ENCODE results near the gene PLOD1. TPM values are rescaled to one million over a fixed set of nuclear protein-coding genes. Genes with fewer than 3 reads are reported as not detected.

Gene PLOD1
- total and polyA plus RNA-seq, 12 donors, result 37.1 to 133 (median 79.9) TPM

GRCh38 chr1:11940260-11940921, 5.9 kb downstream of the PLOD1 start:
- Histone ChIP-seq H3K4me1 (replicated peaks in 1 of 2) (peaks cover under 1 to 5% of the 10 kb centered on the region in 2 donors), H3K9me3 (replicated peaks in 1 of 3) (no peaks in the 10 kb centered on the region), H3K4me3 (no peak overlapping the region), H3K27me3 (no peaks in the 10 kb centered on the region), H3K27ac (no peak overlapping the region), H3K36me3 (replicated peaks in 1 of 2) (peaks cover 0 to 4% of the 10 kb centered on the region in 2 donors)
- peak in 6 of 7 donors; percentile 36 to 84 (median 44) for DNase-seq
- WGBS, 4 donors, result 77 to 80% (median 79%) methylated on average over 9 of the region's 9 CpGs
- TF ChIP-seq POLR2A (IDR thresholded peaks at IDR 0.05), result no peak
- no peak for TF ChIP-seq CTCF (IDR thresholded peaks at IDR 0.05)
- intact Hi-C loops (cut with DNase I), result no loop called here

GRCh38 chr1:11942280-11942679, 7.8 kb downstream of the PLOD1 start:
- no peak for DNase-seq
- Histone ChIP-seq H3K9me3 (replicated peaks in 1 of 3) (no peaks in the 10 kb centered on the region), H3K27ac (no peak overlapping the region), H3K4me1 (replicated peaks in 1 of 2) (no peaks in the 10 kb centered on the region), H3K27me3 (no peaks in the 10 kb centered on the region), H3K4me3 (no peak overlapping the region), H3K36me3 (replicated peaks in 1 of 2) (peaks cover 0 to 4% of the 10 kb centered on the region in 2 donors)
- TF ChIP-seq POLR2A (IDR thresholded peaks at IDR 0.05), result no peak
- no peak for TF ChIP-seq CTCF (IDR thresholded peaks at IDR 0.05)
- 81 to 96% (median 93%) methylated on average over 3 to 4 of the region's 4 CpGs for WGBS, 4 donors
- intact Hi-C loops (cut with DNase I), result no loop called here

- TF ChIP-seq POLR2A (IDR thresholded peaks at IDR 0.05), result no peak
- no peak for TF ChIP-seq CTCF (IDR thresholded peaks at IDR 0.05)
- H3K27ac ChIP-seq, result no peak overlapping the region
- intact Hi-C loops (cut with DNase I), result no loop called here
- no peak for DNase-seq
- 76 to 98% (median 90%) methylated on average over 4 of the region's 4 CpGs for WGBS, 4 donors
- H3K27me3 ChIP-seq, result no peaks in the 10 kb centered on the region
- no peaks in the 10 kb centered on the region for H3K4me1 ChIP-seq (replicated peaks in 1 of 2)
- H3K36me3 ChIP-seq (replicated peaks in 1 of 2), result peaks cover 0 to 4% of the 10 kb centered on the region in 2 donors
- no peak overlapping the region for H3K4me3 ChIP-seq
- no peaks in the 10 kb centered on the region for H3K9me3 ChIP-seq (replicated peaks in 1 of 3)
Measured at GRCh38 chr1:11943619-11944018, 9.1 kb downstream of the PLOD1 start.

GRCh38 chr1:11944358-11944931, 9.9 kb downstream of the PLOD1 start:
- intact Hi-C loops (cut with DNase I), result no loop called here
- peaks cover 0 to 4% of the 10 kb centered on the region in 2 donors for H3K36me3 ChIP-seq (replicated peaks in 1 of 2)
- H3K9me3 ChIP-seq (replicated peaks in 1 of 3), result no peaks in the 10 kb centered on the region
- H3K27me3 ChIP-seq, result no peaks in the 10 kb centered on the region
- no peak overlapping the region for H3K27ac ChIP-seq
- WGBS, 4 donors, result 77 to 84% (median 81%) methylated on average over 7 to 12 of the region's 12 CpGs
- H3K4me3 ChIP-seq, result no peak overlapping the region
- no peaks in the 10 kb centered on the region for H3K4me1 ChIP-seq (replicated peaks in 1 of 2)
- DNase-seq, result peak in 1 of 7 donors; percentile 64
- TF ChIP-seq CTCF (IDR thresholded peaks at IDR 0.05) (no peak), POLR2A (IDR thresholded peaks at IDR 0.05) (no peak)
